ENCODE results near the gene GPR12.

The GPR12 gene

DNA sequence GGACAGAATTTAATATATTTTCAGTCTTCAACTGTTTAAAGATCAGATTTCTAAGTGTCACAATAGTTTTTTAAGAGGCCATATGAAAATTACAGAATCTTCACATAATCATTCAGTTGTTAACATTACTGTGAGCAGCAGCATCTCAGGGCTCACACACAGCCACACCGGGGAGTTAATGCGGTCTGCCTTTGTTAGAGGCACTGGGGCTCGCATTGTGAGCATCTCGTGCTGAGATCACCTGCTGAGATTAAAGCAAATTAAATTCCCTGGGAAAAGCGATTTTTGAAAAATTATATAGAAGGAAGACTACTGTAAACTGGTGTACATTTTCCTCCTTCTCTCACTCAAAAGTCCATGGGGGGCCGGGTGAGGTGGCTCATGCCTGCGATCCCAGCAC is 16.6 kb downstream of the GPR12 start:
- DNase-seq, result no peak
- Histone ChIP-seq H4K91ac (ENCODE audit: low read length) (no peak overlapping the region), H3K23ac (ENCODE audit: low read length in 2 of 2) (no peak overlapping the region), H2AK5ac (ENCODE audit: low read length, severe bottlenecking) (no peak overlapping the region), H3K4me3 (ENCODE audit: insufficient read depth in 1 of 2, low read depth in 1 of 2, low read length in 2 of 2) (no peak overlapping the region), H3K14ac (ENCODE audit: low read length in 2 of 2) (no peak overlapping the region), H4K8ac (ENCODE audit: low read length) (no peak overlapping the region), H2BK5ac (ENCODE audit: low read depth, low read length, poor library complexity, severe bottlenecking) (no peak overlapping the region), H3K36me3 (ENCODE audit: control insufficient read depth in 1 of 2, insufficient read depth in 2 of 2, low read depth in 1 of 2, low read length in 2 of 2) (no peaks in the 10 kb centered on the region), H3K27ac (ENCODE audit: low read length, poor library complexity, severe bottlenecking) (no peak overlapping the region), H3K4me2 (ENCODE audit: low read length, poor library complexity, severe bottlenecking) (no peak overlapping the region), H3K27me3 (ENCODE audit: control insufficient read depth in 1 of 2, insufficient read depth in 1 of 2, low read length in 2 of 2) (peaks cover 40 to 49% of the 10 kb centered on the region in 2 experiments), H2BK12ac (ENCODE audit: low read length in 2 of 2) (no peak overlapping the region), H3K18ac (ENCODE audit: low read depth in 1 of 2, low read length in 2 of 2) (no peak overlapping the region), H3K9me3 (ENCODE audit: control insufficient read depth, low read length) (no peaks in the 10 kb centered on the region), H3K9ac (ENCODE audit: low read length) (no peak overlapping the region), H2AFZ (ENCODE audit: low read depth, low read length) (no peak overlapping the region), H3K79me1 (replicated peaks; ENCODE audit: low read length, poor library complexity, severe bottlenecking) (no peaks in the 10 kb centered on the region), H2BK120ac (ENCODE audit: low read depth, low read length) (no peak overlapping the region), H3K4me1 (ENCODE audit: control insufficient read depth, insufficient read depth, low read depth, low read length) (peaks cover 1% of the 10 kb centered on the region), H2BK15ac (ENCODE audit: low read depth, poor library complexity, severe bottlenecking) (no peak overlapping the region), H3K4ac (ENCODE audit: low read depth in 1 of 2, low read length in 2 of 2) (no peak overlapping the region)
- WGBS, result 93% methylated on average over 2 of the region's 7 CpGs

DNA sequence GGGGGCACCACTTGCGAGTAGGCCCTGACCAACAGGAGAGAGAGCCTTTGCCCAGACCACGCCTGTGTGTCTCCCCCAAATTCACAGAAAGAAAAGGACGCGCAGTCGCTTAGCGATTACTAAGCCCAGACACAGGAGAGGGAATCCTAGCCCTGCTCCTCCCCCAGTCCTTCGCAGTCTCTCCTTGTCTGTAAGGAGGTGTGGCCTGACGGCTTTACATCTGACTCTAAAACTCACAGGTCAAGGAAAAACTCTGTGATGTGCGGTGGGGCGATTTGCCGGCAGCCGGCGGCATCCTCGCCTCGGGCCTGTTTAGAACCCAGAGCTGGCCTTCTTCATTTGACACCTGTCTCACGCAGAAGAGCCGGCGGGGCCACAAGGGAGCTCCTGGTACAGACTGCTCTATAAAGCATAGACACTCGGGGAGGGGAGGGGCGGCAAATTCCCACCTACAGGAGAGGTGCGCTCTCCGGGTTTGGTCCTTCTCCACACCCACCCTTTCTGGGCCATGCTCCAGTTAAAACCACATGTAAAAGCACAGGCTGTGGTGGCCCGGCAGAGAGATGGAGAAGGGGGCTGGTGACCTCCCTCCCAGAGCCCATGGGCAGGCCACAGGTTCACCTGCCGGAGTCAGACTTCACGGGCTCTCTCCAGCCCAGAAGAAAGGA is 17.8 kb downstream of the GPR12 start:
- no peak overlapping the region for H3K4ac ChIP-seq (ENCODE audit: low read depth in 1 of 2, low read length in 2 of 2)
- H3K36me3 ChIP-seq (ENCODE audit: control insufficient read depth in 1 of 2, insufficient read depth in 2 of 2, low read depth in 1 of 2, low read length in 2 of 2), result no peaks in the 10 kb centered on the region
- H4K8ac ChIP-seq (ENCODE audit: low read length), result no peak overlapping the region
- no peak overlapping the region for H3K23ac ChIP-seq (ENCODE audit: low read length in 2 of 2)
- H2AK5ac ChIP-seq (ENCODE audit: low read length, severe bottlenecking), result no peak overlapping the region
- no peak overlapping the region for H4K91ac ChIP-seq (ENCODE audit: low read length)
- peaks cover 39 to 45% of the 10 kb centered on the region in 2 experiments for H3K27me3 ChIP-seq (ENCODE audit: control insufficient read depth in 1 of 2, insufficient read depth in 1 of 2, low read length in 2 of 2)
- no peak overlapping the region for H2AFZ ChIP-seq (ENCODE audit: low read depth, low read length)
- no peak overlapping the region for H3K9ac ChIP-seq (ENCODE audit: low read length)
- 50% methylated on average over 20 of the region's 25 CpGs for WGBS
- no peak overlapping the region for H2BK12ac ChIP-seq (ENCODE audit: low read length in 2 of 2)
- H2BK15ac ChIP-seq (ENCODE audit: low read depth, poor library complexity, severe bottlenecking), result no peak overlapping the region
- H3K79me1 ChIP-seq (replicated peaks; ENCODE audit: low read length, poor library complexity, severe bottlenecking), result no peaks in the 10 kb centered on the region
- no peak overlapping the region for H3K27ac ChIP-seq (ENCODE audit: low read length, poor library complexity, severe bottlenecking)
- no peak overlapping the region for H3K18ac ChIP-seq (ENCODE audit: low read depth in 1 of 2, low read length in 2 of 2)
- no peak overlapping the region for H2BK5ac ChIP-seq (ENCODE audit: low read depth, low read length, poor library complexity, severe bottlenecking)
- no peak overlapping the region for H2BK120ac ChIP-seq (ENCODE audit: low read depth, low read length)
- peaks cover under 1% of the 10 kb centered on the region for H3K9me3 ChIP-seq (ENCODE audit: control insufficient read depth, low read length)
- peaks cover 1% of the 10 kb centered on the region for H3K4me1 ChIP-seq (ENCODE audit: control insufficient read depth, insufficient read depth, low read depth, low read length)
- no peak overlapping the region for H3K4me3 ChIP-seq (ENCODE audit: insufficient read depth in 1 of 2, low read depth in 1 of 2, low read length in 2 of 2)
- no peak overlapping the region for H3K4me2 ChIP-seq (ENCODE audit: low read length, poor library complexity, severe bottlenecking)
- DNase-seq, result no peak
- H3K14ac ChIP-seq (ENCODE audit: low read length in 2 of 2), result no peak overlapping the region

DNA sequence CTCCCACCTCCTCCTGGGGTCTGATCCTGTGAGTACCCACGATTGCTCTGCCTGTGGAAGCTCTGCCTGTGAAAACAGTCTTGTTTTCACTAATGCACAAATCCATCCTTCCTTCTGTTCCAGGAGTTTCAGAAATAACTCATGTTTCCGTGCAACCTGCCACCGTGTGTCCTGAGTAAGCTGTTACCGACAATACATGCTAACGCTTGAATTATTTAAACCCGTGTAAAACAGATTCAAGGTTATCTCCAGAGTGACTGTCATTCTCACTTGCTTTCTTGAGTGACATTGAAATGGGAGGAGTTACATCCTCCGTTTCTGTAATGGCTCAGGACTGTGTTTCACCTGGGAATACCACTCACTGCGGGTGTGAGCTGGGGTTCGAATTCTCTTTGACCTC is 24.9 kb downstream of the GPR12 start:
- Histone ChIP-seq H4K91ac (ENCODE audit: low read length) (no peak overlapping the region), H3K4me3 (ENCODE audit: insufficient read depth in 1 of 2, low read depth in 1 of 2, low read length in 2 of 2) (no peak overlapping the region), H2BK5ac (ENCODE audit: low read depth, low read length, poor library complexity, severe bottlenecking) (no peak overlapping the region), H3K4me2 (ENCODE audit: low read length, poor library complexity, severe bottlenecking) (no peak overlapping the region), H4K8ac (ENCODE audit: low read length) (no peak overlapping the region), H3K79me1 (replicated peaks; ENCODE audit: low read length, poor library complexity, severe bottlenecking) (no peaks in the 10 kb centered on the region), H3K27me3 (ENCODE audit: control insufficient read depth in 1 of 2, insufficient read depth in 1 of 2, low read length in 2 of 2) (no peaks in the 10 kb centered on the region), H3K14ac (ENCODE audit: low read length in 2 of 2) (no peak overlapping the region), H3K27ac (ENCODE audit: low read length, poor library complexity, severe bottlenecking) (no peak overlapping the region), H3K23ac (ENCODE audit: low read length in 2 of 2) (no peak overlapping the region), H3K9me3 (ENCODE audit: control insufficient read depth, low read length) (peaks cover 5% of the 10 kb centered on the region), H3K9ac (ENCODE audit: low read length) (no peak overlapping the region), H3K36me3 (ENCODE audit: control insufficient read depth in 1 of 2, insufficient read depth in 2 of 2, low read depth in 1 of 2, low read length in 2 of 2) (no peaks in the 10 kb centered on the region), H3K4me1 (ENCODE audit: control insufficient read depth, insufficient read depth, low read depth, low read length) (no peaks in the 10 kb centered on the region), H2BK15ac (ENCODE audit: low read depth, poor library complexity, severe bottlenecking) (no peak overlapping the region), H2AK5ac (ENCODE audit: low read length, severe bottlenecking) (no peak overlapping the region), H2AFZ (ENCODE audit: low read depth, low read length) (no peak overlapping the region), H2BK12ac (ENCODE audit: low read length in 2 of 2) (no peak overlapping the region), H2BK120ac (ENCODE audit: low read depth, low read length) (no peak overlapping the region), H3K4ac (ENCODE audit: low read depth in 1 of 2, low read length in 2 of 2) (no peak overlapping the region), H3K18ac (ENCODE audit: low read depth in 1 of 2, low read length in 2 of 2) (no peak overlapping the region)
- no peak for DNase-seq
- WGBS, result 79% methylated on average over 9 of the region's 9 CpGs

DNA sequence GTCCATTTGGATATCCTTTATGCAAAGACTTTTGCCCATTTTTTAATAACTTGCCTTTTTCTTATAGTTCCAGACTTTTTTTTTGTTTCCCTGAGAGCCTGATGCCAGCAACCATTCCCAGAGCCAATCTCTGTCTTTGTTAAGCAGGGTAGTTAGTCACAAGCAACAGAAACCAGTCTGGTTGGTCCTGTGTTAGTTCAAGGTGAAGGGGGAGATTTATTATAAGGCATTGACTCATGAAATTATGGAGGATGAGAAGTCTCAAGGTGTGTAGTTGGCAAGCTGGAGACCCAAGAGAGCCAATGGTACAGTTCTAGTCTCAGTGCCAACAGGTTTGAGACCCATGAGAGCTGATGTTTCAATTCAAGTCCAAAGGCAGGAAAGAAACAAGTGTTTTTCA is 33.0 kb downstream of the GPR12 start:
- Histone ChIP-seq H3K9me3 (ENCODE audit: control insufficient read depth, low read length) (no peaks in the 10 kb centered on the region), H3K27ac (ENCODE audit: low read length, poor library complexity, severe bottlenecking) (no peak overlapping the region), H3K4me3 (ENCODE audit: insufficient read depth in 1 of 2, low read depth in 1 of 2, low read length in 2 of 2) (no peak overlapping the region), H3K18ac (ENCODE audit: low read depth in 1 of 2, low read length in 2 of 2) (no peak overlapping the region), H3K23ac (ENCODE audit: low read length in 2 of 2) (no peak overlapping the region), H3K27me3 (ENCODE audit: control insufficient read depth in 1 of 2, insufficient read depth in 1 of 2, low read length in 2 of 2) (peaks cover 5% of the 10 kb centered on the region in 2 experiments), H2AFZ (ENCODE audit: low read depth, low read length) (no peak overlapping the region), H2BK5ac (ENCODE audit: low read depth, low read length, poor library complexity, severe bottlenecking) (no peak overlapping the region), H4K8ac (ENCODE audit: low read length) (no peak overlapping the region), H4K91ac (ENCODE audit: low read length) (no peak overlapping the region), H2BK12ac (ENCODE audit: low read length in 2 of 2) (no peak overlapping the region), H3K4me1 (ENCODE audit: control insufficient read depth, insufficient read depth, low read depth, low read length) (no peaks in the 10 kb centered on the region), H3K79me1 (replicated peaks; ENCODE audit: low read length, poor library complexity, severe bottlenecking) (no peaks in the 10 kb centered on the region), H2AK5ac (ENCODE audit: low read length, severe bottlenecking) (no peak overlapping the region), H3K14ac (ENCODE audit: low read length in 2 of 2) (no peak overlapping the region), H3K36me3 (ENCODE audit: control insufficient read depth in 1 of 2, insufficient read depth in 2 of 2, low read depth in 1 of 2, low read length in 2 of 2) (no peaks in the 10 kb centered on the region), H3K4ac (ENCODE audit: low read depth in 1 of 2, low read length in 2 of 2) (no peak overlapping the region), H3K4me2 (ENCODE audit: low read length, poor library complexity, severe bottlenecking) (no peak overlapping the region), H2BK120ac (ENCODE audit: low read depth, low read length) (no peak overlapping the region), H3K9ac (ENCODE audit: low read length) (no peak overlapping the region), H2BK15ac (ENCODE audit: low read depth, poor library complexity, severe bottlenecking) (no peak overlapping the region)
- DNase-seq, result no peak
